GM18508 (cell line): ENCODE measurements around the gene TRPC6.

Experiments used
- ATAC-seq: cut with Tn5 transposase; IDR thresholded peaks from one replicate; pipeline ENCODE4 v1.9.1; 2021; ENCODE audit warnings: moderate number of reproducible peaks; ENCODE audit not compliant: insufficient read depth, unreplicated experiment

TRPC6 gene

DNA sequence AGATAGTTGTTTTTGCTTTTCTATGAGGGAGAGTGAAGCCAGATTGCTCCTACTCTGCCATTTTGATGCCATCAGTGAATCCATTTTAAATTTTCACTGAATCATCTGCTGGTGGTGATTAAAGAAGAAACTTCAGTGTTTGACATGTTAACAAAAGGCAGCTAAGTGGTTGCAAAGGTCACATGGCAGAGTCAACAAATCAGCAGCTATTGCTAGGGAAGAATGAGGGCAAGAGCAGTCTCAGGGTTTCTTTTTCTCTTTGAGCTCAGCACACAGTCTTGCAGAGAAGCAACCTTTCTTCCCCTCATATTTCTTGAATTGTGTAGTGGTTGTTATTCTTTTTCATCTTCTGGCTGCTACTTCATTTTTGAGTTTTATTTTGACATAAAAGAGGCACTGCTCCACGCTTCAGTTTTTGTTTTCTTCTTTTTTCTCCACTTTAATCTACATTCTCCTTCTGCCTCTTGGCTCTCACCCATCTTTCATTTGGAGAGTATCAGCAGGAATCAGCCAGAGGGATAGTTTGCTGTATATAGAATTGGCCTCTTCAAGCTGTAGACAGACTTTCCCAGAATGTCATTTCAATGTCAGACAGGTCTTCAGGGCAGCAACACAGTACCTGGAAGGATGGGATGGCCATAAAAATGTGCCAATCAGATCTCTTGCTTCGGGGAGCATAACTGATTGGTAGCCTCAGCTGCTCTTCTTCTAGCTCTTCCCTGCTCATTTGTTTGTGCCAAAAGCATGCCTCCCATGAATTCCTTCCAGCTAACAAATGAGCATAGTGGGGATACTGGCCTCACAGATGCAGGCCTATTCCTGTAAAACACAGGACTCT, 153.9 kb downstream of the TRPC6 start:
- ATAC-seq: no peak

DNA sequence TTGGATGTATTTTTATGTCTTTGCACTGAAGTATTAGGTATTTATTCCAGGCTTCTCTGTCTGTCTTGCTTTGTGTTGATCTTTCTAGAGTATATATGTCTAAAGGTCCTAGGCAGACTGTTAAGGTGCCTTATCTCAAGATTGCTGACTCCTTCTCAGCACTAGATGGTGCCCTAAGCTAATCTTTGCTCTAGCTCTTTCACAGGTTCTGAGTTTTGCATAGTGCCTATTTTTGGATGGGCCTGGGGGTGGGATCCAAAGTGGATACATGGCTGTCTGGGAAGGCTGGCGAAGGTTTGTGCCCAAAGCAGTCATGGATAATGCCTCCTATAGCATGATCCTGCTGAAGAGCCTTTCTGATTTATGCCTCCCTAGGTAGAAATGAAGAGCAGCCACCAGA, 154.9 kb downstream of the TRPC6 start:
- no peak for ATAC-seq

DNA sequence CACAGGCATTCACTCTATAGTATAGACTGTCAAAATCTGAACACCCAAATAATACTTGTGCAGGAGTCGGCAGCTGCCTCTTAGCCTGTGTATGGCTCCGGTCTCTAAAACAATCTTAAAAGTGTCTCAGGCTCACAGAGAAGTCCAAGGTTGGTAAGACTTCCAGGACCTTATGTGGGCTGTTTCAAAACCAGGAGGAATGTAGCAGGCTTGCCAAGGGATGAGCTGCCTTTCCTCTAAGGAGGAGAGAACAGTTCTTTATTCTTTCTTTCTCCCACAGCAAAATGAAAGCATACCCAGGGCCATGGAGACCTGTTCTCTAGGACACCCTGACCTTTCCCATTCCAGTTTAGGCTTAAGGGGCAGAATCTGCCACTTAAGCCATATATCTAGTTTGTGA, 176.5 kb downstream of the TRPC6 start:
- no peak for ATAC-seq
